ENCODE results near the gene DLGAP1.
A peak's percentile ranks its signal among the peaks of the same experiment; 100 is the strongest.

Gene DLGAP1

DNA sequence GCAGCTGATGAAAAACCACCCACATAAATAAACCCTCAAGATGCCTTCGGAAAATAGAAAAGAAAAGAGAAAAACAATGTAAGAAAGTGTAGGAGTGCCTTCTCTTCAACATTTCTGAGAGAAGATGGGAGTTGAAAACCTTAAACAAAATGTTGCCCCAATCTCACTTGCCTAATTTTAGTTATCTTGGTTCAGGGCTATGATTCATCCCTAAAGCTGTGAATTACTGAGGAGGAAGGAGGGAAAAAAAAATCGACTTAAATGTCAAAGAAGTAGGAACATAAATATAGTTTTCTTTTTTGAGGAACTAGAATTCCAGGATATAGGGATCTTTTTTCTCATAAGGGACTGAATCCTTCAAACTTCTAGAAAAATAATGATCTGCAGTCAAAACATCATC, 644.8 kb downstream of the DLGAP1 start:
- no peak for DNase-seq (ENCODE audit: low spot score)

DNA sequence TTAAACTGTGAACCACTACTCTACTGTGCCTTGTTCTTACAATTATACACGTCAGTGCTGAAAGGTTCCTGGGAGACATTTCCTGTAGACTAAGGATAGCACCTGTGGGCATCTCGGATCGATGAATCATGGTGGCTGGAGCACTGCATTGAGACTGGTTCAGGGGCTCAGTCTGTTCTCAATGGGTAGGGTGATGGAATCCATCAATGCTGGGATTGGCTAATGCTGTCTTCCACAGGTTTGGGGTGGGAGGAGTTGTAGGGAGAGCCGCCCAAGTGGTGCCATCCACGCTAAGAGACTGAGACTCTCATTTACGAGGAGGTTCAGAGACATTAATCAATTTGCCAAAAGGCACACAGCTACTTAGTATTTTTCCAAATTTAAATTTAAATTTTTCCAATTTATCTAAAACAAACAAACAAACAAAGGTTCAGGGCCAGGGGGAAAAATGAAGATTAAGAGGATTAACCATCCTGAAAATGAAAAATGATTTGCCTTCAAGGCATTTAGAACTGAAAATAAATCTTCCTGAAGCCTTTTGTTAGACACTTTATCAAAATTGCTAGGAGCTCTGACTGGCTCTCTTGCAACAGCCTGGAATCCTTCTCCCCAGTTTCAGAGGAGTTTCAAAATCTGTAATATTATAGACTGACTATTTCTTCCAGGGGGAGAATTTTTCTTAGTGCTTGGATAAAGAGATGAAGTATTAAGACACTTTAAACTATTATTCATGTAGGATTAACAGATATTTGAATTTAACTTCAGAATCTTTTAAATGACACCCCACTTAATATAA, 645.9 kb downstream of the DLGAP1 start:
- no peak for DNase-seq (ENCODE audit: low spot score)

DNA sequence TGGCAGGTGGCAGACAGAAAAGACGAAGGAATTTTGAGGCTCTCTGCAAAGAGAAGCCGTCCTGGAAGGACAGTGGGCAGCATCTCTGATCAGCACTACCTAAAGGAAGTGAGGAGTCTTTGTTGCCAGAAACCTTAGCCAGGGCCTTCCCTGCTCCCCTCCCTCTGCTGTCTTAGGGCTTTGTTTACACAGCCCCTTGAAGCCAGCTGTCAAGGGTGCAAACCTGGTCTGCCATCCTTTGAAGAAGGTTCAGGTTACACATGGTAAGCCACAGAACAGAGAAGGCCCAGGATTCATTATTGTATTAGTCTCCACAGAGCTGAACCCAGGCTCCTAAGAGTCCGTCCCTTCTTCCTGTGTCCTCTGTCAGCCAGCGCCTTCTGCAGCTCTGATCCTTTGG, 648.5 kb downstream of the DLGAP1 start:
- no peak for DNase-seq (ENCODE audit: low spot score)

DNA sequence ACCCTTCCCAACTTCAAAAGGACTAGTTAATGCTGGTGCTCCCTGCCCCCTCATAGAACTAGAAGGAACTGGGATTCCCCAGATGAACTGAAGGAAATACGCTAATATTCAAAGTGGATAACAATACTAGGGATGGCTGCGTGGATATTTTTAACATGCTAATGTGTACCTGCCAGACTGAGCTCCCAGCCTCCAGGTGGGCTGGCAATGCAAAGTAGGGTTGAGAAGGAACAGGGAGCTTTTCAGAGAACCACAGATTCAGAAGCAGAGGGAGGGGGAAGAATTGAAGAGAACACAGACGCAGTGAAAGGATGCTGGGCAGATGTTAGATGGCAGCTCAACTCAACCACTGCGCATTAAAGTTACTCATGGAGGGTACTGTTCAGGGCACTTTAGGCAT, 650.8 kb downstream of the DLGAP1 start:
- DNase-seq (ENCODE audit: low spot score) = no peak

DNA sequence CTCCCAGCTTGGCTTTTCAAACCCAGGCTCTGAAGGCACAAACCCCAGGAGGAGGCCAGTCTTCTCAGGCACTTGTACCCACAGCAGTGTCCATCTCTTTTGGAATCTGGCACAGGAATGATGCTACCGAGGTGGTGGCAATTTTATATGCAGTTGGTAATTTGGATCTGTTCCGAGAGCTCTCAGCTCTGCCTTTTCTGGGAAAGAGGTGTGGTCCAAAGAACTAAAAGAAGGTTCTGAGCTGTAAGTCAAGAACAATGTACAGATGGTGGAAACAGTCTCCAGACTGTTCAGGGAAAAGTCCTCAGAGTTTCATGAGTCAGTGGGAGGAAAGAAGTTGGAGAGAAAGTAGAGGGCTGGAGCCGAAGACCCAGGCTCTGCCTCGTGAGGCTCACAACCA, 651.8 kb downstream of the DLGAP1 start:
- no peak for DNase-seq (ENCODE audit: low spot score)

DNA sequence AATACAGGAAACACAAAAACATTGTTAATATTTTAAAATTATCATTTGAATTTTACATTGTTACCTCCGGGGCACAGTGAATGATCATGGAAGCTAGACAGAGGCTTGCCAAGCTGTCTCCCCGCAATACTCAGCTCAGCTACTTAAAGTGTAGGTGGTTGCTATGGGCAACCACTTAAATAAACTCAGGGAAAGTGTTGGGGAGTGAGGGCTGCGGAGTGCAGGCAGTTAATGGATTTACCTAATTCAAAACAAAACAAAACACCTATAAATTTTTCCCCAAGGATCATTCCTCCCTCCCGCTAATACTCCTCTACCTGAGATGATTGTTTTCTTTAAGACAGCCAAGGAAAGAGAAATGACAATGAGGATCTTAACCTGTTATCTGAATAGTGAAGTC, 655.6 kb downstream of the DLGAP1 start:
- DNase-seq (ENCODE audit: low spot score) = no peak

DNA sequence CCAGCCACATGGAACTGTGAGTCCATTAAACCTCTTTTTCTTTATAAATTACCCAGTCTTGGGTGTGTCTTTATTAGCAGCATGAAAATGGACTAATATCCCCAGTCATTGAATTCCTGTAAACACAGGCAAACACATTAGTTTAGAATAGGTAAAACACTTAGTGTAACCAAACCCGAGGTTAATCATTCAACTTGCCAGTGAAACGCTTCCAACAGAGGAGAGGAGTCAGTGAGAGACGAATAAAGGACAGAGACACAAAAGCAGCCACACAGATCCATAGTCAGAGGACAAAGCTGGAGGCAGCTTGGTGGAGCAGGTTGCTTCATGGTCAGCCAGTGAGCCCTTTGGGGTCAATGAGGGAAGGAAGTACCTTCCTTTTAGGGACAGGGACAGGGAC, 657.1 kb downstream of the DLGAP1 start:
- no peak for DNase-seq (ENCODE audit: low spot score)

DNA sequence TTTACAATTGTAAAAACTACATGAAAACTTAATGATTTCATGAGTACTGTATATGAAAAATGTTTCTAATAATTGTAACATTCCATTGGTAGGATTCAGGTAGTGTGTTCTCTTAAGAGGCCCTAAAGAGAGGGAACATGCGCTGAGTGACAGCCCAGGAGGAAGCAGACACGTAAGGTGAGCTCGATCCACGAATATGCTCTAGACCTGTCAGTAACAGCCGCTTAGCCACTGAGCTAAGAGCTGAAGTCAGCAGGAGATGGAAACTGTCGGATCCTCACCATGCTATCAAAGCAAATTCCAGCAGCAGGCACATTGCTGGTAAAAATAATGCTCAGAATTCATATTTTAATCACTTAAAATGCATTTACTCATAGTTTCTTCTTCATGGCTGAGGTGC, 658.7 kb downstream of the DLGAP1 start:
- DNase-seq (ENCODE audit: low spot score) = no peak

DNA sequence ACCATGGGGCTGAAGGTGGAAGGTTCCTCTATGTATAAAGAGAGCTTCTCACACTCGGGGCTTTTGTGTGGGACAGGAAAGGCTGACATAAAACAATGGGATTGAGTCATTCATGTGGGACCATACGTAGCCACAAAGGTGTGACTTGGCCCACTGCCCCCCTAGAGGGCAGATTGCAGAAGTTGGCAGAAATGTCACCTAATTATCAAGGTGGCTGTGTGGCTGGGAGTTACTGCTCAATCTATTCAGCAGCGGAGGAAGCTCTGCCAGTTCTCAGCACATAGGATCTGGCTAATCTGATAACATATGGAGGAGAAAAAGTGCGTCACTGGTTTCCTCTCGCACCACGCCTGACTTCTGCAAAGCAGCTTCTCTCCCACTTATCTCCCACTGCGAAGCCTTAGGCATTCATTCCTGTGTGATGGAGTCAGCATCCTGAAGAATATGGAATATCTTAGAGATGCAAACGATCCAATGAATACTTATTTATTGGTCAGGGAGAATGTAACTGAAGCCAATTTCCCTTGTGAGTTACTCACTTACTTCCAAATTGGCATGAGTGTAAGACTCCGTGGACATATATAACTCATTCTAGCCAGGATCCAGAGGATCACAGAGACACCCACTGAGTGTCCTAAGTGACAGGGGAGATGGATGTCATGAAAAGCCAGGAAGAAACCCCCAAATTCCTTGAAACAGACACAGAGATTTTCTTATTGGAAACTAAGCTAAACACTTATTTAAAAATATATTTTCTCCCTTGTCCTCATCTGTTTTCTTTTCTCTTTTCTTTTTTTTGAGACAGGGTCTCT, 660.4 kb downstream of the DLGAP1 start:
- peak; percentile 61 for DNase-seq (ENCODE audit: low spot score)

DNA sequence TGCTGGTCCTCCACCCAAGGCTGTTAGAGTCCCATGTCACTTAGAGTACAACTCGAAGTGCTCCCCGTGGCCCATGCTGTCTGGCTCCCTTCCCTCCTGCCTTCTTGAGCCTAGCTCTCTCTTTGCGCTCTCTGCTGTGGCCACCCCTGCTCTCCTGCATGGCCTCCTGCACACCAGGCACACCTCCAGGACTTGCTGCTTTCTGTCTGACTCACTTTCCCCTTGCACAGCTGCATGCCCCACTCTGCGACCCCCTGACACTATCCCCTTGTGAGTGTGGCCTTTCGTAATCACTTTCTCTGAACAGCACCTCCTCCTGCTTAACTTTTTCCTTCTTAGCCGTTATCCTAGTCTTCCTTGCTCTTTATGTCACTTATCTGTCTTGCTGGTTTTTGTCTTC, 661.6 kb downstream of the DLGAP1 start:
- no peak for DNase-seq (ENCODE audit: low spot score)

DNA sequence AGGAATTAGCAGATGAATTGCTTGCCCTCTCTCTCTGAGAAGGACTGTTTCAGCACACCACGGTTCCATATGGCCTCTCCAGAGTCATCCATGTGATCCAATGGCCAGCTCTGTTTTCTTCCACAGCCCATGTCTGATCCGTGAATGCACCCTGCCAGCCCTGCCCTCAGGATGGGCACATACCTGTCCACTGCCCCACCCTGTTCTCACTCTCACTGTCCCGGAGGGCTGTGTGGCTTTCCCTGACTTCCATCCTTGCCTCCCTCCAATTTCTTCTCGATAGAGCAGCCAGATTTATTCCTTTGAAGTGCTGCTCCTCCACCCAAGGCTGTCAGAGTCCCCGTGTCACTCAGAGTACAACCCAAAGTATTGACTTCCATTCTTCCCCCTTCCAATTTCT, 662.0 kb downstream of the DLGAP1 start:
- no peak for DNase-seq (ENCODE audit: low spot score)

DNA sequence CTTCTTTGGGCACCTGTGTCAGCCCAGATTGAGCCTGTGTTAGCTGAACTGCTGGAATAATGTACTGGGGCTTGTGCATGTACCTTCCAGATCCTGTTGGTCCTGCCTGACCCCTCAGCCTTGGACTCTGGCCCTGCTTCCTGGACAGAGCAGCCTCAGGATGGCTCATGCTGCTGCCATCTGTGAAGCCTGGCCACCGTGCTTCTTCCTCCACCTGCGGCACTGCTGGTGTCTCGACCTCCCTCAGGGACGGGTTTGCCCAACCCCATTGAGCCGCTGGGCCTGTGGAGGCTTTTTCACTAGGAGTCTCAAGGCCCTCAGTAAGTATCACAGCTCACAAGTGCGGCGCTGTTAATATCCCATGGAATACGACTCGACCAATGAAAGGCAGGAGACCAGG, 662.4 kb downstream of the DLGAP1 start:
- DNase-seq (ENCODE audit: low spot score) = no peak

DNA sequence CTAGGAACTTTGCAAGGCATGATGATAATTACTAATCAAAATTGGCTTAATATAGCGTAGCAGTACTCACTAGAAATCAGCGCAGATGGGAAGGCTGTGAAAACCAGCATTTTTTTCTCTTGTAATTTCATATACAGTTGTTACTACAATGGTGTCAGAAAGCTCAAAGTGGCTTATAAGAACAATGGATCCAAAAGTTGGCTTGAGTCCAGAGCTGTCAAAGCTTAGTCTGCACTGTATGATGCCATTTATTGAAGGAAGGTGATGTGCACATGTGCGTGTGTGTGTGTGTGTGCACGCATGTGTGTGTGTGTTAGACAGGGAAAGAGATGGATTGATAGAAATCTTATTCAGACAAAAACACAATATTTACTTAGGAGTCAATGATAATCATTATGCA, 663.9 kb downstream of the DLGAP1 start:
- DNase-seq (ENCODE audit: low spot score) = no peak

DNA sequence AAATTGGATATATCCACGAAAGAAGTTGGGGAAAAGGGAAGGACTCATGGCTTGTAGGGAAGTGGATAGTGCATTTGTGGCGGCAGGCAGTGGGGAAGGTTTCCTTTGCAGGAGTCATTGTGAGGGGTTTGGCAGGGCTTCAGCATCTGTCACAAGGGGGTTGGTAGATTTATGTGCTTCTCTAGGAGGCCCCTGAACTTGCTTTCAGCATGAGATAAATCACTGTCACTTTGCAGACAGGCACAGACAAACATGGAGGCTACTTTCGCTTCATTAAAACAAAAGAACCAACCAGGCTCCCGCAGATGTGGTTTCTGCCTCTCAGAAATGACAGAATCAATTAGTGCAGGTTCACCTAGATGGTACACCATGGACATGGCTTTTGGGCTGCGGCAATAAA, 664.4 kb downstream of the DLGAP1 start:
- no peak for DNase-seq (ENCODE audit: low spot score)

DNA sequence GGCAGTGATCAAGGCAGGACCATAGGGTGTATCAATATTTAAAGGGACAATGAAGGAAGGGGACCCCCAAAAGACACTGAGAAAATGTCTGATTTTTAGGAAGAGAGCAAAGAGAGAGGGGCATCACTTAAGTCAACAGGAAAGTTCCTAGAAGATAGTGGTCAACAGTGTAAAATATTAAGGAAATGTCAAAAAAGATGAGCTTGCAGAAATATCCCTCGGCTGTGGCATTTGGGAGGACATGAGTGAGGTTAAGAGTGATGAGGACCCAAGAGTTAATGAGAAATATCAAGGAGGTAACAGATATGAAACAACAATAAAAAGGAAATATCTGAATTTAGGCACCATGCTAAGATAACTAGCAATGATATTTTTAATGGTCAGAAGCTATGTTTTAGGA, 665.6 kb downstream of the DLGAP1 start:
- DNase-seq (ENCODE audit: low spot score) = no peak

DNA sequence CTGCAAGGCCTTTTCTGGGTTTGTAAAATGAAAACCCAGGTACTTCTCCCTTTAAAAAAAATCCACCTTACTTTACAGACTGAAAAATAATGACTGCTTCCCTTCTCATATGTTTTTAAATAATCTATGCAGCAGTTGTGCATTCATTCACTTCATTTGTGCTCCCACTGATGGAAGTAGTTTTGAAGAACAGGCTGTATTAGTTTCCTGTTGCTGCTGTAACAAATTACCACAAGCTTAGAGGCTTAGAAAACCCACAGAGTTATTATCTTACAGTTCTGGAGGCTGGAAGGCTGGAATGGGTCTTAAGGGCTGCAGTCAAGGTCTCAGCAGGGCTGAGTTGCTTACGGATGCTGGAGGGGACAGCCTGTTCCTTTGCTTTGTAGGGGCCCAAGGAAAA, 670.2 kb downstream of the DLGAP1 start:
- DNase-seq (ENCODE audit: low spot score) = no peak

DNA sequence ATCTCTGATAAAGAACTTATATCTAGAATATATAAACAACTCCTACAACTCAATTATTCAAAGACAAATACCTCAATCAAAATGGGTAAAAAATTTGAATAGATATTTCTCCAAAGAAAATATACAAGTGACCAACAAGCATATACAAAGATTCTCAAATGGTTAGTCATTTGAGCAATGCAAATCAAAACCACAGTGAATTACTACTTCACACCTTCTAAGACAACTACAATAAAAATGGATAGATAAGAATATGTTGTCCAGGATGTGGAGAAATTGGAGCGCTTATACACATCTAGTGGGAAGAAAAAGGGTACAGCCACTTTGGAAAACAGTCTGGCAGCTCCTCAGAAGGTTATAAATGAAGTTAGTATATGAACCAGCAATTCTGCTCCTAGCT, 672.2 kb downstream of the DLGAP1 start:
- no peak for DNase-seq (ENCODE audit: low spot score)

DNA sequence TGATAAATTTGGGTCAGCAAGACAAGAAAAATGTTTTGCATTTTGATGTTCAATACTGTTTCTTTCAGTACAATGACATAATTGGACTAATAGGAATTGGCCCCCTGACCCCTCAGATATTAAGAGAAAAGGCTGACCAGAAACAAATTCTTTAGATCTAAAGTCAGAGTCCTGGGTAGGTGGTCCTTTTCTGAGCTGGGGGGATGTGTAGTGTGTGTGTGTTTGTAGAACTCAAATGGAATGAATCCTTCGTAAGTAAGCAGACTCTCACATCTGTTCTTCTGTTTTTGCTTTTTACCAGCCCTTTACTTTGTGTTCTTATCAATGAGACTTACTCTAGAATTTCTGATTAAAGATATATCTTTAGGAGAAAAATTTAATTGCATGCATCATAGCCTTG, 677.4 kb downstream of the DLGAP1 start:
- no peak for DNase-seq (ENCODE audit: low spot score)

DNA sequence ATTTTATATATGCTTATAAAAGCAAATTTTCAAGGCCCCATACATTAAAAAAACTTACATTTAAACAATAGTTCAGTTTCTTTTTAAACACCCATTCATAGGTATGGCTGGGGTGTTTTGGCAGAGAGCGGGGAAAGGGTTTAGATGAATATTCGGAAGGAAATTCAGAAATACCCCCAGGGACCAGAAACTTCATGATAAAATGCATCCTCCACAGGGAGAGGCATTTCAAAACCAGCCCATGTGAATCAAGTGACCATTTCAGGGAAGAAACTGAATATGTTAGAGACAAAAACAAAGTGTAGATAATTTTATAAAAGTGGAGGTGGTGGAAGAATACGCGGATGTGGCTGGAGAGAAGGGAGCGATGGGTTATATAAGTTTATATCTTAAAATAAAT, 678.0 kb downstream of the DLGAP1 start:
- DNase-seq (ENCODE audit: low spot score) = no peak

DNA sequence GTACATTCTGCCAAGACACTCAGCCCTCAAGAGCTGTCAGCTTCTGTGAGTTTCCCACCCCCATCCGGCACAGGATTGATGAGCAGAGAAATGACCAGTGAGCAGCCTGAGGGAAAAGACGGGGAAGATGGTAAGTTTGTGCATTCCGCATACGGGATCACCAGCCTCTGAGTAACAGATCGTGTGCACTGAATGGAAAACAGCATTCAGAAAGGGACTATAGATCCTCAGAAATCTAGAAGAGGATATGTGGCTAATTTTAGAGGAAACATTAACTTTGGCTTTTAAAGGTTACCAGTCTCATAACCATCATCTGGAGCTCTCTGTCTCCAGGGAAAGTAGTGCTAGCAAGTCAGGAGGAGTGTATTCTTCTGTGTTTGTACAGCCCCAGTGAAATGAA, 679.1 kb downstream of the DLGAP1 start:
- no peak for DNase-seq (ENCODE audit: low spot score)

DNA sequence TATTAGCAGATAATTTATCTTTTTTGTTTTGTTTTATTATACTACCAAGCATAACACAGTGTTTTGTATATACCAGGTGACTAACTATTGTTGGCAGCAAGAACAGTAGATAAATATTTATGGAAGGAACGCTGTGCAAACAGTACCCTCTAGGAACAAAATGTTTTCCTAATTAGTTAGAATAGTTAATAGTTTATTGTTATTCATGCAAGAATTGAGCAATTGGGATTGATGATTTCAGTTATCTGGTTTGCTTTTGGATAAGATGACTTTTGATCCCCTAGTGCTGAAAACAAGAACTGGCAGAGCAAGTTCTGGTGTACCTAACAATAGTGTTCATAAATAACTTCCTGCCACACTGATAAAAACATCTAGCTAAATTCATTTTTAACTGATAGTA, 681.8 kb downstream of the DLGAP1 start:
- no peak for DNase-seq (ENCODE audit: low spot score)

DNA sequence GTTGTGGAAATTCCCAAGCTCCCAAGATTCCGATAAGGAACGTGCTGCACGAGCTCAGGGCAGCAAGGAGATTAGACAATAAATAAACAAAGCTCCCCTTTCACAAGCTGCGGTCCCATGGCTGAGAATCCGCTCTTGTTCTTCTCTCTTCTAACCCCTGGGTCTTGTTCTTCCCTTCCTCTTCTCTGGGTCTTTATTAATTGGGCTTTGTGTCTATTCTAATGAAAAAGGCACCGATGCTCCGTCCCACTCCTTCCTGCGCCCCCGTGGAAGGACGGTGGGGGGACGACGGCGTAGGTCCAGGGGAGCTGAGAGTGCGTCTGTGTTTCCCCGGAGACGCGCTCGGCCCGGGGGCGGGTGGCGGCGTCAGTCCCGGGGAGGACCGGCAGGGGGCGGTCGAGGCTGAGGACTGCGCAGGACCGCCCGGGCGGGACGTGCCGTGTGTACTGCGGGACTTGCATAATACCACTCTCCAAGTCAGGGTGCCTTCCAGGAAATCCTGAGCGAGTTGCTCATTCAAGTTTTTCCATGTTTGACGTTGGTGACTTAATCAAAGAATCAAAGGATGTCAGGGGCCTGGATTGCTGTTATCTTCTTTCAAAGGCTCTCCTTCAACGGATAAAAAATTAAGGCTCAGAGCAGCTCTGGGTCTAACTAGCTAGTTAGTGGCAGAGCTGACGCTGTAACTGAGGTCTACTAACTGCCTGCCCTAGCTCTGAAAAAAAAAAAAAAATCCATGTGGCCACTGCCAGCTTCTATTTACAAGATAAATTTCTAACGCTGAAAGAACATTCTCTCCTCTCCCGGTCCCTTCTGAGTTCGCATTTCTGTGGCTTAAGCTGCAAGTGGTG, 683.8 kb downstream of the DLGAP1 start:
- peak; percentile 99 for DNase-seq (ENCODE audit: low spot score)

DNA sequence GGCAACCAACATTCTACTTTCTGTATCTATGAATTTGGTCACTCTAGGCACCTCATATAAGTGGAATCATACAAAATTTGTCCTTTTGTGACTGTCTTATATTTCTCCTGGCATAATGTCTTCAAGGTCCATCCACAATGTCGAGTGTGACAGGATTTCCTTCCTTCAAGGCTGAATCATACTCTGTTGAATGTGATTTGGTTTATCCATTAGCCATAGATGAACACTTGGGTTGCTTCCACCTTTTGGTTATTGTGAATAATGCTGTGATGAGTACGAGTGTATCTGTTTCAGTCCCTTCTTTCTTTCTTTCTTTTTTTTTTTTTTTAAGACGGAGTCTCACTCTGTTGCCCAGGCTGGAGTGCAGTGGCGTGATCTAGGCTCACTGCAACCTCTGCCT, 693.8 kb downstream of the DLGAP1 start:
- no peak for DNase-seq (ENCODE audit: low spot score)
